Measurements from ENCODE around the gene TP53RK.

The TP53RK gene

GRCh38 chr20:46649650-46649949 is 39.6 kb downstream of the TP53RK start:
- TF ChIP-seq CTCF (IDR thresholded peaks at IDR 0.05): no peak

- no peak for TF ChIP-seq CTCF (IDR thresholded peaks at IDR 0.05)
Observed at GRCh38 chr20:46648903-46649649, 40.2 kb downstream of the TP53RK start.

GRCh38 chr20:46647469-46647868 is 41.8 kb downstream of the TP53RK start:
- no peak for TF ChIP-seq CTCF (IDR thresholded peaks at IDR 0.05)

GRCh38 chr20:46646659-46647380 is 42.4 kb downstream of the TP53RK start:
- TF ChIP-seq CTCF (IDR thresholded peaks at IDR 0.05): no peak

GRCh38 chr20:46646122-46646521 is 43.1 kb downstream of the TP53RK start:
- TF ChIP-seq CTCF (IDR thresholded peaks at IDR 0.05): no peak

- TF ChIP-seq CTCF (IDR thresholded peaks at IDR 0.05): no peak
Observed at GRCh38 chr20:46644733-46645132, 44.5 kb downstream of the TP53RK start.

- no peak for TF ChIP-seq CTCF (IDR thresholded peaks at IDR 0.05)
Observed at GRCh38 chr20:46644160-46644559, 45.1 kb downstream of the TP53RK start.
